Thyroid gland (tissue), 4 donors: ENCODE data around the gene RFTN1. TPM values are rescaled to one million over a fixed set of nuclear protein-coding genes. Genes with fewer than 3 reads are reported as not detected.

Experiments used
- DNase-seq, 2 donors: peaks; one replicate each; pipeline ENCODE4 v3.0.0-alpha.2; 2019
- H3K27ac ChIP-seq, 3 donors: fragments of 200-600 bp; sonication (generic); 1 replicate in 2 of 3; 2 replicates in 1 of 3; pipeline ENCODE4 v1.5.1; 2016 to 2019; ENCODE audit warnings: mild to moderate bottlenecking in 1 of 3, moderate library complexity in 1 of 3
- H3K27me3 ChIP-seq: fragments of 200-600 bp; sonication (generic); one replicate; pipeline ENCODE4 v1.5.1; 2019
- H3K36me3 ChIP-seq, 2 donors: fragments of 200-600 bp; sonication (generic); one replicate each; pipeline ENCODE4 v1.5.1; 2016 to 2019
- H3K4me1 ChIP-seq, 2 donors: fragments of 200-600 bp; sonication (generic); one replicate each; pipeline ENCODE4 v1.5.1; 2017 to 2019
- H3K4me3 ChIP-seq, 3 donors: fragments of 200-600 bp; sonication (generic); replicated peaks in 1 of 3; 1 replicate in 2 of 3; 2 replicates in 1 of 3; pipeline ENCODE4 v1.5.1; 2016; ENCODE audit warnings: mild to moderate bottlenecking in 1 of 3
- H3K9me3 ChIP-seq: fragments of 200-600 bp; sonication (generic); one replicate; pipeline ENCODE4 v1.5.1; 2017
- CTCF ChIP-seq, 6 experiments: fragments of 200-600 bp in 3 of 6; fragments of 450-650 bp in 3 of 6; sonication (generic) in 3 of 6; IDR thresholded peaks; one replicate each; pipeline ENCODE4 v1.5.1; 2016 to 2019; ENCODE audit warnings: antibody characterized with exemption in 6 of 6, mild to moderate bottlenecking in 2 of 6, inconsistent platforms in 1 of 6, moderate library complexity in 1 of 6
- POLR2A ChIP-seq, 2 donors: fragments of 450-650 bp; IDR thresholded peaks; one replicate each; pipeline ENCODE4 v1.6.1; 2017; ENCODE audit warnings: antibody characterized with exemption in 2 of 2, mild to moderate bottlenecking in 2 of 2, moderate library complexity in 1 of 2
- WGBS, 2 donors: methylation state at CpG; one replicate each; pipeline ENCODE4 v1.1.5; 2017; 5-methylcytosine and 5-hydroxymethylcytosine counted together
- intact Hi-C: fragments of 100-400 bp; cut with DNase I; formaldehyde crosslinking; loops from one replicate; pipeline ENCODE4 v1.15.1; 2023
- total RNA-seq, 4 donors: library from RNA; depleted of rRNA; stranded (reverse); fragments of >200 nt; gene quantifications; one replicate each; pipeline ENCODE4 v1.2.3, GENCODE V29; 2016

RFTN1 gene
- total RNA-seq, 4 donors from 2014 or later, result 110 to 239 (median 153) TPM

DNA sequence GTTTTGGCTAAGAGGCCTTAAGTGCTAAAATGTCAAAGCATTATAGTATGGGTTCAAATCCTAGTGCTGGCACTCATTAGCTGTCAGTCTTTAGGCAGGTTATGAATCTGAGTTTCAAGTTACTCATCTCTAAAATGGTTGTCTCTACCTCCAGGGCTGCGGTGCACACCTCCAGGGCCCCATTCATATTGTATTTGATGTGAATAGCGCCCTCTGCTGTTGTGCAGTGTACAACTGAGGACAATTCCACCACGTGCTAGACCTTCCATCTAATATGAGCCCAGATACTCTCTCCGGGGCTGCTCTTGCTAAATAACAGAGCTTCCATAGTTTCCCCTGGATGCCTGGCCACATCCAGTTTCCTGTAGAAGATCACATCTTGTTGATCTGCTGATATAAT, 194.2 kb downstream of the RFTN1 start:
- intact Hi-C loops, result no loop called here
- Histone ChIP-seq H3K36me3 (peaks cover 0 to 5% of the 10 kb centered on the region in 2 donors), H3K4me3 (no peak overlapping the region), H3K27me3 (no peaks in the 10 kb centered on the region), H3K27ac (peak overlapping the region in 1 of 3 donors; percentile 4), H3K4me1 (peaks cover 24 to 34% of the 10 kb centered on the region in 2 donors), H3K9me3 (no peaks in the 10 kb centered on the region)
- peak in 1 of 2 donors; percentile 27 for DNase-seq
- TF ChIP-seq POLR2A (IDR thresholded peaks at IDR 0.05), result no peak
- TF ChIP-seq CTCF (IDR thresholded peaks at IDR 0.05), result peak in 1 of 6 experiments; percentile 18
- WGBS, 2 donors, result 60 to 82% methylated on average over 4 of the region's 4 CpGs

DNA sequence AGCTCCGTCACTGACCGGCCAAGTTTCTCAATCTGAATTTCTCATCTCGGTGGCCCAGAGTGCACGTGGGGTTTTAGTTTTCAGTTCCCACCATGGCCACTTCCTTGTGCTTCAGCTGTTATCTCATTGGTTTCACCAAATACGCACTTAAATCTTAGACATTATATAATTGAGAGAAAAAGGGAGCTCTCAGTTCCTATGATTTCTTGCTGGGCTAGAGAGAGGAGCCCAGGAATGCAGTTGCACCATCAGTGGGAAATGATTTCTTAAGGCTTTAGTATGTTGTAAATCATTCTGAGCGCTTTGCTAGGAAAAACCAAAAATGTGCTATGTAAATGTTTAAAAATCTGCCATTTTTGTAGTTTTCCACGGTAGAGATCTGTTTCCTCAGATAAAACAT, 195.3 kb downstream of the RFTN1 start:
- H3K4me3 ChIP-seq, result no peak overlapping the region
- peaks cover 23 to 33% of the 10 kb centered on the region in 2 donors for H3K4me1 ChIP-seq
- DNase-seq, result no peak
- intact Hi-C loops, result no loop called here
- H3K36me3 ChIP-seq, result peaks cover 0 to 5% of the 10 kb centered on the region in 2 donors
- no peak overlapping the region for H3K27ac ChIP-seq
- H3K27me3 ChIP-seq, result no peaks in the 10 kb centered on the region
- 94 to 95% methylated on average over 7 of the region's 7 CpGs for WGBS, 2 donors
- no peaks in the 10 kb centered on the region for H3K9me3 ChIP-seq
- TF ChIP-seq POLR2A (IDR thresholded peaks at IDR 0.05) (no peak), CTCF (IDR thresholded peaks at IDR 0.05) (no peak)

GRCh38 chr3:16317561-16317945, 195.9 kb downstream of the RFTN1 start:
- Histone ChIP-seq H3K4me3 (no peak overlapping the region), H3K36me3 (peaks cover 0 to 5% of the 10 kb centered on the region in 2 donors), H3K4me1 (peaks cover 20 to 28% of the 10 kb centered on the region in 2 donors), H3K27ac (no peak overlapping the region), H3K9me3 (no peaks in the 10 kb centered on the region), H3K27me3 (no peaks in the 10 kb centered on the region)
- no peak for DNase-seq
- TF ChIP-seq POLR2A (IDR thresholded peaks at IDR 0.05) (no peak), CTCF (IDR thresholded peaks at IDR 0.05) (no peak)
- intact Hi-C loops, result no loop called here
- 79 to 97% methylated on average over 2 to 6 of the region's 6 CpGs for WGBS, 2 donors

DNA sequence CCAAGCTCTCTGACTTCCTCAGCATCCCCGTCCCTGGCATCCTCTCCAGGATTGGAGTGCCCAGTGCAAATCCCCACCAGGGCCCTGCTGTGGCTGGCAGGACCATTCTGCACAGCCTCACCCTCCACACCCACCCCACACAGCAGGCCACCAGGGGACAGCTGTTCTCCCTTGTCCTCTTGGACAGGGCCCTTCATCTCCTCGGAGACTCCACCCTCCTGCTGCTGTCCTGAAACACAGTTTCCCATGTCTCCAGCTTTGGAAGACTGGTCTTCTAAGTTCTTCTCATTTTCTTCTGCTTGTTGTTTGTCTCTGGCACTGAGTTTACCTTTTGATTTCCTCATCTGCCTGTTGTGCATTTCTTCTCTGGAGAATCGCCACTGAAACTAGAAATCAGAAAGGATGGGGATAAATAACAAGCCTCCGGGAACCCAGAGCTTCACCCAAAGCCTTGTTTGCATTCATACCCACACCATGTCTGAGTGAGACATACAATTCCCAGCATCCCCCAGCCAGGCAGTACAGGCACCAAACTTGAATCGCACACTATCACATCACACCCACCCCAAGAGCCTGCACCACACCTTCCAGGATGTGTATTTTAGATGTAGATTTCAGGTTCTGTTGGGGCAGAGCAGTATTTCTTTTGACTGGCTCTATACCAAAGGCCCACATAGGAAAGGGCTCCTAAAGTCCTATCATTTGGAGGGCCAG, 196.5 kb downstream of the RFTN1 start:
- 94 to 97% methylated on average over 5 of the region's 5 CpGs for WGBS, 2 donors
- no peak overlapping the region for H3K27ac ChIP-seq

More for the DNA sequence above, 196.5 kb downstream of the RFTN1 start:
- intact Hi-C loops, result no loop called here
- no peak for DNase-seq
- no peak for TF ChIP-seq POLR2A (IDR thresholded peaks at IDR 0.05)
- TF ChIP-seq CTCF (IDR thresholded peaks at IDR 0.05), result no peak
- Histone ChIP-seq H3K36me3 (peaks cover 0 to 5% of the 10 kb centered on the region in 2 donors), H3K27me3 (no peaks in the 10 kb centered on the region), H3K9me3 (no peaks in the 10 kb centered on the region), H3K4me1 (peaks cover 22 to 30% of the 10 kb centered on the region in 2 donors), H3K4me3 (no peak overlapping the region)
